Type B pancreatic cell (in vitro differentiated cells): ENCODE data around the gene CCDC191. TPM values are rescaled to one million over a fixed set of nuclear protein-coding genes. Genes with fewer than 3 reads are reported as not detected.

ENCODE experiments used
- DNase-seq: peaks from one replicate; pipeline ENCODE4 v3.0.0; 2021; ENCODE audit warnings: mixed read lengths; ENCODE audit not compliant: unreplicated experiment; ENCODE audit errors: extremely low spot score
- H3K27ac Mint-ChIP-seq: 2 replicates; pipeline ENCODE4 v1.8.0; 2021; ENCODE audit warnings: mild to moderate bottlenecking, mixed read lengths
- H3K27me3 Mint-ChIP-seq: 2 replicates; pipeline ENCODE4 v1.8.0; 2021; ENCODE audit warnings: mixed read lengths
- H3K36me3 Mint-ChIP-seq: 2 replicates; pipeline ENCODE4 v1.8.0; 2021; ENCODE audit warnings: mixed read lengths
- H3K4me1 Mint-ChIP-seq: one replicate; pipeline ENCODE4 v1.8.0; 2021; ENCODE audit warnings: mixed read lengths; ENCODE audit not compliant: unreplicated experiment
- H3K4me3 Mint-ChIP-seq: 2 replicates; pipeline ENCODE4 v1.8.0; 2021; ENCODE audit warnings: mild to moderate bottlenecking, mixed read lengths
- H3K9me3 Mint-ChIP-seq: 2 replicates; pipeline ENCODE4 v1.8.0; 2021; ENCODE audit warnings: mixed read lengths
- total RNA-seq: library from RNA; stranded (reverse); gene quantifications from 2 replicates; pipeline ENCODE4 v1.2.1, GENCODE V29; 2021; ENCODE audit warnings: low replicate concordance
- TF ChIP-seq, protein P1 (sequence below): fragments of 200-600 bp; sonication (generic); conservative IDR thresholded peaks from 2 replicates; pipeline ENCODE4 v1.5.0; 2021; ENCODE audit warnings: antibody characterized with exemption, mild to moderate bottlenecking

CCDC191 gene
- total RNA-seq, 1 donor from 2014 or later, result 8.4 TPM

DNA sequence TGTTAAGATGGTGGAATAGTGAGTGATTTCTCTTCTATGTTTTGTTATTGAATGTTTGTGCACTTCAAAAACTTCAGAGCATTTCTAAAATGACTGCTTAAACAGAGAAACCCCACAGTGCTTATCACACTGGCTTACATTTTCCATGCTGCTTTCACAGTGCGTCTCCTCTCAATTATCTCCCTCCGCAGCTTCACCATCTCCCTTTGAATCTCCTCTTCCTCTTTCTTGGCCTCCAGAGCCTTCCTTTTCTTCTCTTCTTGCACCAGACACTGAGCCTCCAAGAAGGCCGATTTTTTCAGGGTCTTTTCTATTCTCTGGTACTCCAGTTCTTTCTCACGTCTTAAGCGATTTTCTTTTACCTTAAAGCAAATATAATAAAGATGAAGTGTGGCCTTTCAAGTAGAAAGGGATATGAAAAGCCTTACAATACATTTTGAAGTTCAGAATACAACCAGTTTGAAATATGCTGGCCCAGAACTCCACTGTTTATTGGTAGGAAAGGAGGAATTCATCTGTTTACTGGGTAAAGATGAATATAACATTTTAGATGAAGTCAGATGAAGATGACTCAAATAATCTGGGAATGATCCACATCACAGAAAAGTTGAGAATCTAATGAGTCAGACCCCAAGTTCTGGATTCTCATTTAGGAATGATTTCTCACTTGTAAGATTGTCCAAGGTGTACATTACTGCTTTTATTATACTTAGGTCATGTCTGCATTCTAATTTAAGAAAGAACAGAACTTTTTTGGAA, 21.4 kb downstream of the CCDC191 start:
- Mint-ChIP-seq H3K4me3 (no peak overlapping the region), H3K36me3 (peaks cover 16% of the 10 kb centered on the region), H3K9me3 (no peaks in the 10 kb centered on the region), H3K4me1 (no peaks in the 10 kb centered on the region), H3K27me3 (no peaks in the 10 kb centered on the region), H3K27ac (no peak overlapping the region)
- TF ChIP-seq, protein P1, sequence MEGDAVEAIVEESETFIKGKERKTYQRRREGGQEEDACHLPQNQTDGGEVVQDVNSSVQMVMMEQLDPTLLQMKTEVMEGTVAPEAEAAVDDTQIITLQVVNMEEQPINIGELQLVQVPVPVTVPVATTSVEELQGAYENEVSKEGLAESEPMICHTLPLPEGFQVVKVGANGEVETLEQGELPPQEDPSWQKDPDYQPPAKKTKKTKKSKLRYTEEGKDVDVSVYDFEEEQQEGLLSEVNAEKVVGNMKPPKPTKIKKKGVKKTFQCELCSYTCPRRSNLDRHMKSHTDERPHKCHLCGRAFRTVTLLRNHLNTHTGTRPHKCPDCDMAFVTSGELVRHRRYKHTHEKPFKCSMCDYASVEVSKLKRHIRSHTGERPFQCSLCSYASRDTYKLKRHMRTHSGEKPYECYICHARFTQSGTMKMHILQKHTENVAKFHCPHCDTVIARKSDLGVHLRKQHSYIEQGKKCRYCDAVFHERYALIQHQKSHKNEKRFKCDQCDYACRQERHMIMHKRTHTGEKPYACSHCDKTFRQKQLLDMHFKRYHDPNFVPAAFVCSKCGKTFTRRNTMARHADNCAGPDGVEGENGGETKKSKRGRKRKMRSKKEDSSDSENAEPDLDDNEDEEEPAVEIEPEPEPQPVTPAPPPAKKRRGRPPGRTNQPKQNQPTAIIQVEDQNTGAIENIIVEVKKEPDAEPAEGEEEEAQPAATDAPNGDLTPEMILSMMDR, result no peak
- no peak for DNase-seq

DNA sequence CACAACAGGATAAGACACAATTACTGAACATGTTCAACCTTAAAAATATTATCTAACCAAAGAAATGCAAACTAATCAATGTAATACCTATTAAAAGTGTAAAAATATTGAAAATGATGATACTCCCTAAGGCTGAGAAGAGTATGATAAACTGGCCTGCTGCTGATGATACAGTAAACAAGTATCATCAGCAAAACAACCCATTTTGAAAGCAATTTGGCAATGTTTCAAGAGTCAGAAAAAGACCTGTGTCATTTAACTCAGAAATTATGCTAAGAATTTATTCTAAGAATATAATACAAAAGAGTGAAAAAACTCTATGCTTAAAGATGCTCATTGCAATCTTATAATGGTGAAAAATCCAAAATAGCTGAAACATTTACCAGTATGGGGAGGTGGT, 22.1 kb downstream of the CCDC191 start:
- no peak for DNase-seq
- H3K27ac Mint-ChIP-seq, result no peak overlapping the region
- H3K4me3 Mint-ChIP-seq, result no peak overlapping the region
- no peaks in the 10 kb centered on the region for H3K27me3 Mint-ChIP-seq
- H3K4me1 Mint-ChIP-seq, result no peaks in the 10 kb centered on the region
- H3K36me3 Mint-ChIP-seq, result peaks cover 16% of the 10 kb centered on the region
- TF ChIP-seq, protein P1, result no peak
- no peaks in the 10 kb centered on the region for H3K9me3 Mint-ChIP-seq

DNA sequence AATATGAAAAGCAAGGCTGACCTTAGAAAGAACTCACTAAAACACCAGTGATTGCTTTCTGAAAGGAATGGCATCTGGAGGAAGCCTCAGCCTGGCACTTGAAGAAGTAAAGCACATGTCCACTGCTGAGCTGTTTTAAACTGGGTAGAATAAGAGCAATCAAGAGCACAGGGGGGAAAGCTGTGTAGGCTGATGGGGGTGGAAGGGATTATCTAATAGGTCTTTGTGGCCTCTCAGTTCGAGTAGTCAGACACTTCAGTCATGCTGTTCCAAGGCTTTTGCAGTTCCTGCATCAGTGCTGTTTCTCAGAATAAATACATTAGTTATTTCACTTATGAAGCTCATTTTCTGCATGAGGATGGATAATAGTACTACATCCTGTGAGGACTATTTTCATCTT, 22.6 kb downstream of the CCDC191 start:
- TF ChIP-seq, protein P1, result no peak
- H3K4me3 Mint-ChIP-seq, result no peak overlapping the region
- no peaks in the 10 kb centered on the region for H3K27me3 Mint-ChIP-seq
- no peaks in the 10 kb centered on the region for H3K4me1 Mint-ChIP-seq
- no peak overlapping the region for H3K27ac Mint-ChIP-seq
- DNase-seq, result no peak
- no peaks in the 10 kb centered on the region for H3K9me3 Mint-ChIP-seq
- H3K36me3 Mint-ChIP-seq, result peaks cover 16% of the 10 kb centered on the region

DNA sequence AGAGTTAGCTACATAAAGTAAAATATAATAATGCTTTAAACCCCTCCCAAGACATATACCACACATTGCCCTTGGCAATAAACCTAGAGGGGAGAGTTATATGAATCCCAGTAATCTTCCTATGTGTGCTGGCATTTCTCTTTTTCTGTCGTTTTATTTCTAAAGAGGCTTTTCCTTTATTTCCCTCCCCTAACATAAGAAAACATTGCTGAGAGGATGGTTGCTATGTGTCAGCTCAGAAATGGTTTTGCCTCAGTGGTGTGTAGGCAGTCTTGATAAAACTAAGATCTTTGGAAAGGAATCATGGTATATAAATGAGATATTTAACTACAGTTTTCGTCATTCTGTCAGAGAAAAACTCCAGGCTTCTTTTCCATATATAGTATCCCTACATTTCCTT, 30.0 kb downstream of the CCDC191 start:
- Mint-ChIP-seq H3K9me3 (no peaks in the 10 kb centered on the region), H3K36me3 (peaks cover 4% of the 10 kb centered on the region), H3K4me3 (no peak overlapping the region), H3K27me3 (peaks cover 14% of the 10 kb centered on the region), H3K27ac (no peak overlapping the region), H3K4me1 (peaks cover 3% of the 10 kb centered on the region)
- DNase-seq, result no peak
- TF ChIP-seq, protein P1, result no peak

DNA sequence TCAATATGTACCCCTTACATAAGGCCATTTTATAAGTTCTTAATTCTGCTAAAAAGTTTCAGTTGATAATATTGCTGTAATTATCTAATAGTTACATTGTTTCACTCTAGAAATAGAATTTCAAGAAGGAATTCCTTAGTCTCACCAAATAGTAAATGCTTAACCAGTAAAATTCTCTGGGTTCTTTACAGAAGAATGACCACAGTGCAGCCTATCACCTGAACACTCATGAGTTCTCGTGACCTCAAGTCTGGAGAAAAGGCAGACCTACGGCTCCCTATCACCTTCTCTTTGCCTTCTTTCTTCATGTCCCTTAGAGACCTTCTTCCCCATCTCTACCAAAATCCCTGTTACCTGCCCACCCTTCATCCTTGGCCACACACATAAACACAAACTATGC, 30.9 kb downstream of the CCDC191 start:
- Mint-ChIP-seq H3K36me3 (peaks cover 4% of the 10 kb centered on the region), H3K4me3 (no peak overlapping the region), H3K4me1 (peaks cover 3% of the 10 kb centered on the region), H3K27me3 (peaks cover 14% of the 10 kb centered on the region), H3K9me3 (no peaks in the 10 kb centered on the region), H3K27ac (no peak overlapping the region)
- no peak for DNase-seq
- TF ChIP-seq, protein P1, result no peak
